Central memory CD4-positive, alpha-beta T cell (primary cell): ENCODE results near the gene SETD1A.

Source experiments
- DNase-seq: peaks from one replicate; pipeline ENCODE4 v3.0.0; 2022
- total RNA-seq, 3 experiments: gene quantifications; one replicate each; lab custom pipeline; 2026; lab: John Stamatoyannopoulos, UW

The SETD1A gene
- 35.5 to 46.5 (median 42.9) reads per million in 3 experiments for total RNA-seq

- peak; percentile 96 for DNase-seq
Measured at GRCh38 chr16:30957456-30958174, at the start of gene SETD1A. Gene SETD1A, plus strand, starts transcription at chr16:30957754. Its CDS starts 978 bp downstream, at chr16:30958732.

- no peak for DNase-seq
Measured at GRCh38 chr16:30910427-30911029, 47.0 kb upstream of the SETD1A start.

DNA sequence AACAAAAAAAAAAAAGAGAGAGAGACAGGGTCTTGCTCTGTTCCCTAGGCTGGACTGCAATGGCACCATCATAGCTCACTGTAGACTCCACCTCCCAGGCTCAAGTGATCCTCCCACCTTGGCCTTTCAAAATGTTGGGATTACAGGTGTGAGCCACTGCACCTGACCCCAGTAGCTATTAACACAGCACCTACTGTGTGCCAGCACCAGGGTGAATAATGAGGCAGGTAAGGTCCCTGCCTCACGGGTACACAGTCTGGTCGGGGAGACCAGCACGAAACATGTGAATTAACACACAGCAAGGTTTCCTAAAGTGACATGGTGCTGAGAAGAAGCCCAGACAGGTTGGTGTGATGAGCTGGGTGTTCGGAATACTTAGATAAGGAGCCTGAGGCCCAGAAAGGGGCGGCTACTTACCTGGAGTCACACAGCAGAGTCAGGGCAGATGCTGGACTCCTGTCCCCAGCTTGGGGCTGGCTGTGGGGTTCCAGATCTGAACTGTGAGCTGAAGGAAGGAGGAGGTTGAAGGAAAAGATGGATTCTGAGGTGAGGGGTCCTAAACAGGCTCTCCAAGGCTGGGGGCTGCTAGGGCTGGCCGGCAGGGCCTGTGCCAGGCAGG is 44.7 kb upstream of the SETD1A start:
- DNase-seq: no peak

DNA sequence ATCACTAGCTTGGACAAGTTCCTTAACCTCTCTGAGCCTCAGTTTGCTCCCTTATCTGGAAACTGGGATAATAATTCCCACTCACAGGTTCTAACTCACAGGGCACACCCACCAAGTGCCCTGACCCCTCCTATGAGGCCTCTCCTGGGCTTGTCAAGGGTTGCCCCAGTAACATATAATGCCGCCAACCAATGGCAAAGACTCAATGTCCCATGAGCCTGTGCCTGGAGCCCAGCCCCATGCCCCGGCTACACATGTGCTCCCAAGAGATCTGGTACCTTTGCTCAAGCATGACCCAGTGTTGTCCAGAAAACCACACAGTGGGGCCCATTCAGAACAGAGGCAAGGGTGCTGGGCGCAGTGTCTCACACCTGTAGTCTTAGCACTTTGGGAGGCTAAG is 42.7 kb upstream of the SETD1A start:
- DNase-seq: no peak

GRCh38 chr16:30918614-30919013 is 38.9 kb upstream of the SETD1A start:
- no peak for DNase-seq

DNA sequence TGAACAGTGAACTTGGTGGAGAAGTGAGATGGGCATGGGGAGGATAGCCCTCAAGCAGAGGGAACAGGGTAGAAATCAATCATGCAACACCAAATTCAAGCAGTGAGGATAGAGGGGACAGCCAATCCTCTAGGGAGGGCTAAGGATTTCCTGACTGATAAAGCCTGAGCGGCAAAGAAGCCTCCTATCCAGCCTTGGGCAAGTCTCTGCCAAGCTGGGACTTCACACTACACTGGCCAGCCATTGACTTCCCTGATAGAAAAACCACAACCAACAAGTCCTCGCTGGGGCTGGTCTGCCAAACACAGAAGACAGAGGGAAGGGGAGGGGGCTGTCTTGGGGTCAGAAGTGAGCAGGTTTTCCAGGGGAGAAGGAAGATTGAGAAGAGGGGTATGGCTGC is 36.7 kb upstream of the SETD1A start:
- DNase-seq: no peak

GRCh38 chr16:30921459-30921747 is 36.2 kb upstream of the SETD1A start:
- no peak for DNase-seq

GRCh38 chr16:30921748-30922419 is 35.7 kb upstream of the SETD1A start:
- DNase-seq: peak; percentile 80

DNA sequence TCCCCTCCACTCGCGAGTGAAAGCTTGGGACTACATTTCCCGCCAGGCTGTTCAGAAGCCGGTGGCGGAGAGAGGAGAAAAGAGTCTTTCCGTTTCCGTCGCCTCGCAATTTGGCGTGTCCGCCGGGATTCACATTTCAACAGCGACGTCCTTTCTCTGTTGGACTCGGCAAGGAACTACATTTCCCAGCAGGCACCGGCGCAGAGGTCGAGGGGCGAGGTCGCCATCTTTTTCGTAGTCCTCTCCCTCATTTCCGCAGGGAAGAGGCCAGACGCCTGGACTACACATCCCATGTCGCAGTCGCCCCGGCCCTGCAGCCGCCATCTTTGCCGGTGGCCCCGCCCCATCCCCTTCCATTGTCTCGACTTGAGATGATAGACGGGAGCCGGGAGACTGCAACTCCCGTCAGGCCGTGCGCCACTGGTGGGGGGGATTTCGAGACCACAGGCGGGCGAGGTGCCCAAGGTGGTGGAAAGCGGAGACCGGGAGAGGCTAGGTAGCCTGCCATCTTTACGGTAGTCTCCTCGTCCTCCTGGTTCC is 35.1 kb upstream of the SETD1A start:
- peak; percentile 100 for DNase-seq

- peak; percentile 96 for DNase-seq
Measured at GRCh38 chr16:30922960-30923535, 34.5 kb upstream of the SETD1A start.

GRCh38 chr16:30923554-30924075 is 33.9 kb upstream of the SETD1A start, which contains the start of gene FBXL19:
Gene FBXL19, plus strand, starts transcription at chr16:30923572. Its CDS starts 2,183 bp downstream, at chr16:30925755.
- no peak for DNase-seq

GRCh38 chr16:30924076-30924912 is 33.3 kb upstream of the SETD1A start:
- no peak for DNase-seq

GRCh38 chr16:30924913-30925631 is 32.5 kb upstream of the SETD1A start:
- no peak for DNase-seq

DNA sequence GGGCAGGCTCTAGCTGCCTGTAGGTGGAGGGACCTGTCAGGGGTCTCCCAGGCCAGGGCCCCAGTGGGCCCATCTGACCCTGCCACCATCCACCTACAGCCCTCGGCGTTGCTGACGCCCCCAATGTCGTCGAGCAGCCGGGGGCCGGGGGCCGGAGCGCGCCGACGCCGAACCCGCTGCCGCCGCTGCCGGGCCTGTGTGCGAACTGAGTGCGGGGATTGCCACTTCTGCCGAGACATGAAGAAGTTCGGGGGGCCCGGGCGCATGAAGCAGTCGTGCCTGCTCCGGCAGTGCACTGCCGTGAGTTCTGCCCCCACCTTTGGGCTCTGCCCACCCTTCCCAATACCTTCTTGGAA is 31.9 kb upstream of the SETD1A start:
- no peak for DNase-seq

- no peak for DNase-seq
Measured at GRCh38 chr16:30925995-30926811, 31.4 kb upstream of the SETD1A start.

- no peak for DNase-seq
Measured at GRCh38 chr16:30926937-30927788, 30.4 kb upstream of the SETD1A start.

- DNase-seq: peak; percentile 24
Measured at GRCh38 chr16:30927789-30928378, 29.7 kb upstream of the SETD1A start.

GRCh38 chr16:30928390-30928789 is 29.2 kb upstream of the SETD1A start:
- DNase-seq: no peak

GRCh38 chr16:30929167-30929566 is 28.4 kb upstream of the SETD1A start:
- no peak for DNase-seq
